GM10266 (cell line): ENCODE data around the gene AHI1.
A peak's percentile ranks its signal among the peaks of the same experiment; 100 is the strongest.
"Not testable (repeated sequence)": the region's sequence is repeated elsewhere in the genome, so short reads cannot be mapped to it uniquely, and the experiment has no call there.

Experiments
- DNase-seq: peaks from one replicate; pipeline ENCODE4 v3.0.0; 2012; ENCODE audit errors: extremely low spot score
- TF ChIP-seq, protein P1 (sequence below): IDR thresholded peaks from 2 replicates; pipeline ENCODE4 v1.5.1; 2012; ENCODE audit warnings: mild to moderate bottlenecking, low read depth; ENCODE audit not compliant: control insufficient read depth, insufficient read depth; ENCODE audit errors: missing control alignments

Gene AHI1

GRCh38 chr6:135353113-135353512, 144.4 kb downstream of the AHI1 start:
- DNase-seq: no peak
- TF ChIP-seq, protein P1, sequence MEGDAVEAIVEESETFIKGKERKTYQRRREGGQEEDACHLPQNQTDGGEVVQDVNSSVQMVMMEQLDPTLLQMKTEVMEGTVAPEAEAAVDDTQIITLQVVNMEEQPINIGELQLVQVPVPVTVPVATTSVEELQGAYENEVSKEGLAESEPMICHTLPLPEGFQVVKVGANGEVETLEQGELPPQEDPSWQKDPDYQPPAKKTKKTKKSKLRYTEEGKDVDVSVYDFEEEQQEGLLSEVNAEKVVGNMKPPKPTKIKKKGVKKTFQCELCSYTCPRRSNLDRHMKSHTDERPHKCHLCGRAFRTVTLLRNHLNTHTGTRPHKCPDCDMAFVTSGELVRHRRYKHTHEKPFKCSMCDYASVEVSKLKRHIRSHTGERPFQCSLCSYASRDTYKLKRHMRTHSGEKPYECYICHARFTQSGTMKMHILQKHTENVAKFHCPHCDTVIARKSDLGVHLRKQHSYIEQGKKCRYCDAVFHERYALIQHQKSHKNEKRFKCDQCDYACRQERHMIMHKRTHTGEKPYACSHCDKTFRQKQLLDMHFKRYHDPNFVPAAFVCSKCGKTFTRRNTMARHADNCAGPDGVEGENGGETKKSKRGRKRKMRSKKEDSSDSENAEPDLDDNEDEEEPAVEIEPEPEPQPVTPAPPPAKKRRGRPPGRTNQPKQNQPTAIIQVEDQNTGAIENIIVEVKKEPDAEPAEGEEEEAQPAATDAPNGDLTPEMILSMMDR: no peak

DNA sequence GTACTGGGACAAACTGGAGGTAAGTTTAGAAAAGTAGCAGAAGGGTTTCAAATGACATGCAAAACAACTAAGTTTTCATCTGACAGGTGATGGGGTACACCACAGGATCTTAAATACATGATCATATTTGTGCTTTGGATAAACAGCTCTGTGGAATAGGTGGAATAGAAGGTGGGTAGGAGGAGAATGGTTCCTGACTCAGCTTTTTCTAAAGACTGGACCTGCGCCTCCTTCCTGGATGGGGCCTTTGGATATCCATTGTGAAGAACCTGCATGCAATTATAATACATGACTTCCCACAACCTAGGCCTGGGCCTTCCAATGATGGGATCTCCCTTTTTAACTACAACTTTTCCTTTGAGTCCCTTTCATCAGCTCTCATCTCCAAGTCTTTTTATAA, 145.9 kb downstream of the AHI1 start:
- no peak for DNase-seq
- TF ChIP-seq, protein P1: no peak

GRCh38 chr6:135347887-135348286, 149.7 kb downstream of the AHI1 start:
- DNase-seq: no peak

GRCh38 chr6:135346747-135347146, 150.8 kb downstream of the AHI1 start:
- no peak for DNase-seq
- TF ChIP-seq, protein P1: no peak

More at GRCh38 chr6:135347887-135348286, 149.7 kb downstream of the AHI1 start:
- TF ChIP-seq, protein P1: no peak

GRCh38 chr6:135344526-135344925, 153.0 kb downstream of the AHI1 start:
- TF ChIP-seq, protein P1: no peak
- DNase-seq: no peak

DNA sequence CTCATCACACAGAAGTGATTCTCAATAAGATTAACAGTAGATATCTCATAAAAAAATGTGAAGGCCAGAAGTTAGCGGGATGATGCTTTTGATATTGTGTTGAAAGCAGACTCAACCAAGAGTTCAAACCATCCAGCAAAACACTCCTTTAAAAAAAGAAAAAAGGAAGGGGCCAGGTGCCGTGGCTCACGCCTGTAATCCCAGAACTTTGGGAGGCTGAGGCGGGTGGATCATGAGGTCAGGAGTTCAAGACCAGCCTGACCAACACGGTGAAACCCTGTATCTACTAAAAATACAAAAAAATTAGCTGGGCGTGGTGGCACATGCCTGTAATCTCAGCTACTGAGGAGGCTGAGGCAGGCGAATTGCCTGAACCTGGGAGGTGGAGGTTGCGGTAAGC, 157.6 kb downstream of the AHI1 start:
- DNase-seq: not testable (repeated sequence)

DNA sequence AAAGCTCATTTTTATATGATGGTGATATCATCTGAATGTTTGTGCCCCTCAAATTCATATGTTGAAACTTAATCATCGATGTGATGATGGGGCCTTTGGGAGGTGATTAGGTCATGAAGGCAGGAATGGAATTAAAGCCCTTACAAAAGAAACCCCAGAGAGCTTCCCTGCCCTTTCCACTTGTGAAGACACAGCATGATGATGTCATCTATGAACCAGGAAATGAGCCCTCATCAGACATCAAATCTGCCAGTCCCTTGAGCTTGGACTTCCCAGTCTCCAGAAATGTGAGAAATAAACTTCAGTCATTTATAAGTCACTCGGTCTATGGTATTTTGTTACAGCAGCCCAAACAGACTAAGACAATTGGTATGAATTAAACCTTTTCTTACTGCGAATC, 163.4 kb downstream of the AHI1 start:
- no peak for DNase-seq
- TF ChIP-seq, protein P1: no peak

- TF ChIP-seq, protein P1: no peak
- peak; percentile 7 for DNase-seq
Observed at GRCh38 chr6:135331002-135331401, 166.5 kb downstream of the AHI1 start.
